Kidney (tissue), 14 donors: Measurements from ENCODE around the gene GMPPA. TPM values are rescaled to one million over a fixed set of nuclear protein-coding genes. Genes with fewer than 3 reads are reported as not detected.

Experiments used
- DNase-seq, 5 donors: peaks; one replicate each; pipeline ENCODE4 v3.0.0-alpha.2; 2013 to 2020
- FAIRE-seq: peaks from 2 replicates; lab custom pipeline; 2012; peaks lifted over from hg19 to GRCh38; lab: Jason Lieb, UNC
- H3K27ac ChIP-seq, 2 donors: one replicate each; pipeline ENCODE4 v1.7.0; 2013; ENCODE audit warnings: low read depth in 2 of 2, low read length in 2 of 2, inconsistent platforms in 1 of 2
- H3K27me3 ChIP-seq: one replicate; pipeline ENCODE4 v1.7.1; 2013; ENCODE audit warnings: low read length, inconsistent platforms; ENCODE audit not compliant: control insufficient read depth, insufficient read depth
- H3K36me3 ChIP-seq, 3 donors: one replicate each; pipeline versions ENCODE4 v1.7.0 to v1.7.1; 2013; ENCODE audit warnings: low read length in 3 of 3, control low read depth in 1 of 3, inconsistent platforms in 1 of 3; ENCODE audit not compliant: insufficient read depth in 3 of 3, control insufficient read depth in 2 of 3
- H3K4me1 ChIP-seq, 3 donors: one replicate each; pipeline versions ENCODE4 v1.7.0 to v1.7.1; 2013; ENCODE audit warnings: low read length in 3 of 3, inconsistent platforms in 1 of 3, low read depth in 1 of 3; ENCODE audit not compliant: control insufficient read depth in 2 of 3, insufficient read depth in 2 of 3
- H3K4me3 ChIP-seq, 3 donors: one replicate each; pipeline versions ENCODE4 v1.7.0 to v1.8.1; 2013; ENCODE audit warnings: low read length in 3 of 3, control low read depth in 1 of 3, inconsistent platforms in 1 of 3
- H3K9ac ChIP-seq, 3 donors: one replicate each; pipeline versions ENCODE4 v1.7.0 to v1.7.1; 2013; ENCODE audit warnings: low read length in 3 of 3, control low read depth in 1 of 3, inconsistent platforms in 1 of 3
- H3K9me3 ChIP-seq, 3 donors: one replicate each; pipeline versions ENCODE4 v1.7.0 to v1.7.1; 2013; ENCODE audit warnings: low read length in 3 of 3, control low read depth in 1 of 3, inconsistent platforms in 1 of 3; ENCODE audit not compliant: control insufficient read depth in 2 of 3, insufficient read depth in 1 of 3
- CTCF ChIP-seq: IDR thresholded peaks from 3 replicates; pipeline ENCODE4 v1.5.1; 2012; ENCODE audit warnings: mild to moderate bottlenecking, moderate library complexity, borderline replicate concordance; ENCODE audit not compliant: insufficient read depth; ENCODE audit errors: extremely low read depth
- intact Hi-C: fragments of 100-400 bp; cut with DNase I; formaldehyde crosslinking; loops from one replicate; pipeline ENCODE4 v1.11.1; 2022
- polyA plus RNA-seq: library from polyadenylated mRNA; stranded (reverse); fragments of 350-450 nt; fragmentation: Illumina TruSeq; extraction: RNeasy Lipid Tissue Mini Kit (QIAGEN cat#74804); gene quantifications from one replicate; pipeline ENCODE4 v1.2.3, GENCODE V29; 2014; ENCODE audit warnings: low read depth, low replicate concordance; ENCODE audit not compliant: insufficient read depth
- total RNA-seq: library from RNA; stranded (reverse); fragmentation: NEBNext Ultra II Directional; extraction: Animal tissue kit (Norgen Biotek cat#: 25700); gene quantifications from one replicate; pipeline ENCODE4 v1.2.1, GENCODE V29; 2021
- donor health status: control.
- donor health status: control.
- donor health status: control.
- donor health status: control.
- donor health status: control.
- donor health status: DM: yes; HTN: yes; CAD: no.
- donor health status: Normal renal cell carcinoma (clear cell type).

Gene GMPPA
- total and polyA plus RNA-seq, 2 donors from 2014 or later = 33.9 to 53.1 TPM

- Histone ChIP-seq H3K27me3 (no peaks in the 10 kb centered on the region), H3K4me3 (no peak overlapping the region), H3K4me1 (no peaks in the 10 kb centered on the region), H3K9ac (no peak overlapping the region), H3K27ac (no peak overlapping the region), H3K9me3 (no peaks in the 10 kb centered on the region), H3K36me3 (no peaks in the 10 kb centered on the region)
- DNase-seq = no peak
- intact Hi-C loops = no loop called here
- no peak for FAIRE-seq
- TF ChIP-seq CTCF = no peak
These were observed 31.0 kb upstream of the GMPPA start for GRCh38 chr2:219467736-219468075.

- no peak overlapping the region for H3K4me3 ChIP-seq
- no peak overlapping the region for H3K9ac ChIP-seq
- intact Hi-C loops = no loop called here
- peak in 1 of 5 donors; percentile 61 for DNase-seq
- no peak for FAIRE-seq
- no peaks in the 10 kb centered on the region for H3K4me1 ChIP-seq
- no peaks in the 10 kb centered on the region for H3K9me3 ChIP-seq
- TF ChIP-seq CTCF = no peak
- no peaks in the 10 kb centered on the region for H3K36me3 ChIP-seq
- no peak overlapping the region for H3K27ac ChIP-seq
- no peaks in the 10 kb centered on the region for H3K27me3 ChIP-seq
These were observed 30.1 kb upstream of the GMPPA start for GRCh38 chr2:219468410-219469185.

- Histone ChIP-seq H3K9me3 (no peaks in the 10 kb centered on the region), H3K4me1 (no peaks in the 10 kb centered on the region), H3K27me3 (no peaks in the 10 kb centered on the region), H3K36me3 (no peaks in the 10 kb centered on the region), H3K4me3 (no peak overlapping the region), H3K27ac (no peak overlapping the region), H3K9ac (no peak overlapping the region)
- no peak for DNase-seq
- TF ChIP-seq CTCF = no peak
- FAIRE-seq = no peak
- intact Hi-C loops = no loop called here
These were observed 29.4 kb upstream of the GMPPA start for GRCh38 chr2:219469186-219469724.
